GM12864 (cell line): ENCODE data around the gene SPRR1A.
"Not testable (repeated sequence)": the region's sequence is repeated elsewhere in the genome, so short reads cannot be mapped to it uniquely, and the experiment has no call there.

Experiments used
- DNase-seq: peaks from one replicate; pipeline ENCODE4 v3.0.0-alpha.2; 2011; ENCODE audit warnings: low read depth
- H3K4me3 ChIP-seq: 2 replicates; pipeline ENCODE4 v1.5.1; 2011; ENCODE audit warnings: mild to moderate bottlenecking, low read depth, low read length, control low read depth
- TF ChIP-seq, protein P1 (sequence below): IDR thresholded peaks from 2 replicates; pipeline ENCODE4 v1.5.1; 2011; ENCODE audit warnings: low read depth, mild to moderate bottlenecking, moderate library complexity, low read length, control low read depth, inconsistent platforms; ENCODE audit errors: missing control alignments

Gene SPRR1A

DNA sequence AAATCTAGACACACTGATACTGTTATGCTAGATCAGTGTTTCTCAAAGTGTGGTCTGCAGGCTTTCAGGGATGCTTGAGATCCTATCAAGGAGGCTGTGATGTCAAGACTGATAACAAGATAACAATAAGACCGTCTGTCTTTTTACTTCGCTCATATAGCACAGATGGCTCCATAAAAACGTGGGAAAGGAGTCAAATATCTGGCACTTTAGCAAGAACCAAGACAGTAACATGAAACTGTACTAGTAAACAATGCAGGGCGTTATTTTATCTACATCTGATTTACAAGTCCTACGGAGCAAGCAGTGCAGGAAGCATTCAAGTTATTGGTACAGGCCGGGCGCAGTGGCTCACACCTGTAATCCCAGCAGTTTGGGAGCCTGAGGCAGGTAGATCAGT is 14.0 kb downstream of the SPRR1A start:
- TF ChIP-seq, protein P1, sequence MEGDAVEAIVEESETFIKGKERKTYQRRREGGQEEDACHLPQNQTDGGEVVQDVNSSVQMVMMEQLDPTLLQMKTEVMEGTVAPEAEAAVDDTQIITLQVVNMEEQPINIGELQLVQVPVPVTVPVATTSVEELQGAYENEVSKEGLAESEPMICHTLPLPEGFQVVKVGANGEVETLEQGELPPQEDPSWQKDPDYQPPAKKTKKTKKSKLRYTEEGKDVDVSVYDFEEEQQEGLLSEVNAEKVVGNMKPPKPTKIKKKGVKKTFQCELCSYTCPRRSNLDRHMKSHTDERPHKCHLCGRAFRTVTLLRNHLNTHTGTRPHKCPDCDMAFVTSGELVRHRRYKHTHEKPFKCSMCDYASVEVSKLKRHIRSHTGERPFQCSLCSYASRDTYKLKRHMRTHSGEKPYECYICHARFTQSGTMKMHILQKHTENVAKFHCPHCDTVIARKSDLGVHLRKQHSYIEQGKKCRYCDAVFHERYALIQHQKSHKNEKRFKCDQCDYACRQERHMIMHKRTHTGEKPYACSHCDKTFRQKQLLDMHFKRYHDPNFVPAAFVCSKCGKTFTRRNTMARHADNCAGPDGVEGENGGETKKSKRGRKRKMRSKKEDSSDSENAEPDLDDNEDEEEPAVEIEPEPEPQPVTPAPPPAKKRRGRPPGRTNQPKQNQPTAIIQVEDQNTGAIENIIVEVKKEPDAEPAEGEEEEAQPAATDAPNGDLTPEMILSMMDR = no peak
- no peak overlapping the region for H3K4me3 ChIP-seq
- no peak for DNase-seq

DNA sequence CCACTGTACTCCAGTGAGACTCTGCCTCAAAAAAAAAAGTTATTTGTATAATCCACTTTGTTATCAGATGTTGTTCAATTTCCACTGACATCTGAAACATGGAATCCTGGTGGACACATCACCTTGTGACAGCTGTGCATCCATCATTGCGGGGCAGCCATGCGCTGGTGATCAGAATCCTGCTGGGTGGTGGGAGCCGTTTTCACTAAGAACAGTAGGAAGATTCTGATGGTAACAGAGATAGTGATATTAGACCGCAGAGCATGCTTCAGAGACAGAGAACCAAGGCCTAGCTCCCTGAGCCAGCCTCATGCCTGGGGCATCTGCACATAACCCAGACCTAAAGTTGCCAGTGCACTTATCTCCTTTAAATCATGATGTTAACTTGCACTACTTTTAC is 14.6 kb downstream of the SPRR1A start:
- no peak overlapping the region for H3K4me3 ChIP-seq
- TF ChIP-seq, protein P1 = no peak
- no peak for DNase-seq

DNA sequence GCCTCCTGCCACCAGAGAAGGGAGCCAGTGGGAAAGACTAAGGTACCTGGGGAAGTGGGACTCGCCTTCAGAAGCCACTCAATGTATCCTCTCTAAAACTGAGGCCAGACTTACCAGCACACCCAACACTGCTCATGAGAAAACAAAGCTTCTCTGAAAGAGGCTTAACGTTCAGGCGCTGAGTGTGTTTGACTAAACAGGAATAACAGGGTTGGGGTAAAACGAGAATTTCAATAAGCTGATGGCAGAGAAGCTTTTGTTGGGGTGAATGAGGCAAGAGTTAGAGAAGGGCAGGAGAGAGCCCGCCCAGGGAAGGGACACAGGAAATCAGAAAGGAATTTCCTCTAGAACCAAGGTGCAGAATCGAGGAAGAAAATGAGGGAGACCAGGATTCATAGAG is 15.9 kb downstream of the SPRR1A start:
- no peak overlapping the region for H3K4me3 ChIP-seq
- no peak for DNase-seq
- TF ChIP-seq, protein P1 = no peak

DNA sequence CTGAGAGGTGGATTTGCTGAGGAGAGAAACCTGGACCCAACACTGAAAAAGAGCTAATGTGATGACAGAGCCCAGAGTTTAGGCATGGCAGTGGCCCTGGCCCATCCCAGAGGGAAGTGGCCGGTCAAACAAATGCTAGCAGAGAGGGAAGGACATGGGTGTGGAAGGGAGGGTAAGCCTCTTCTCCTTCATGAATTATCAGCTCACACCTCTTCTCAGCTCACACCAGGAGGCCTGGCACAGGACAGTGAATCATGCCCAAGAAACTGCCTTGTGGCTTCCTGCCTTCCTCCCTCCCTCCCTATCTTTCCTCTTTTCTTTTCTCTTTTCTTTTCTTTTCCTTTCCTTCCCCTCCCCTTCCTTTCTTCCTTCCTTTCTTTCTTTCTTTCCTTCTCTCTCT is 16.4 kb downstream of the SPRR1A start:
- TF ChIP-seq, protein P1 = no peak
- DNase-seq = no peak
- no peak overlapping the region for H3K4me3 ChIP-seq

DNA sequence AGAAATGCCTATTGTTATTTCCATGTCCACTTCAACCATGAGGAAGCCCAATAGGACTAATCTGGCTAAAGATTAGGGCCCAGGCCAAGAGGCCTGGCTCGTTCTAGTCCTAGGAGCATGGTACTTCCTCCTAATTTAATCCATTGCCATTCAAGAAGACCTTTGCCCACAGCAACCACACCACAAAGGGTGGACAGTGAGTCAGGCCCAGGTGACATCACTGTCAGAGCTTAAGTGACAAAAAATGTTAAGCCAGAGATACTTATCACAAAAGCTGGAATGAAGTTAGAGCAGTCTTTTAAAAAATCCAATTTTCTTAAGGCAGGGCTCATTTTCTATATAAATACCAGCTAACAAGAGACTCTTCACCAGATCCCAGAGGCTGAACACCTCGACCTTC is 17.5 kb downstream of the SPRR1A start, which contains the start of gene SPRR3:
SPRR3 (plus strand) TSS at position 368 of the 400 bp plus-strand sequence. CDS start 1,272 bp downstream, outside the sequence.
- DNase-seq = no peak
- TF ChIP-seq, protein P1 = no peak
- H3K4me3 ChIP-seq = no peak within 1 kb of the TSS

DNA sequence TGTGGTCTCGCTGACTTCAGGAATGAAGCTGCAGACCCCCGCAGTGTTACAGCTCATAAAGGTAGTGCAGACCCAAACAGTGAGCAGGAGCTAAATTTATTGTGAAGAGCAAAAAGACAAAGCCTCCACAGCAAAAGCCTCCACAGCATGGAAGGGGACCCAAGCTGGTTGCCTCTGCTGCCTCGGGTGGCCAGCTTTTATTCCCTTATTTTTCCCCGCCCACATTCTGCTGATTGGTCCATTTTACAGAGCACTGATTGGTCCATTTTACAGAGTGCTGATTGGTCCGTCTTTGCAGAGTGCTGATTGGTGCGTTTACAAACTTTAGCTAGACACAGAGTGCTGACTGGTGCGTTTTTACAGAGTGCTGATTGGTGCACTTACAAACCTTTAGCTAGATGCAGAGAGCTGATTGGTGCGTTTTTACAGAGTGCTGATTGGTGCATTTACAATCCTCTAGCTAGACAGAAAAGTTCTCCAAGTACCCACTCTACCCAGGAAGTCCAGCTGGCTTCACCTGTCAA is 27.4 kb downstream of the SPRR1A start:
- not testable (repeated sequence) for DNase-seq, H3K4me3 ChIP-seq

DNA sequence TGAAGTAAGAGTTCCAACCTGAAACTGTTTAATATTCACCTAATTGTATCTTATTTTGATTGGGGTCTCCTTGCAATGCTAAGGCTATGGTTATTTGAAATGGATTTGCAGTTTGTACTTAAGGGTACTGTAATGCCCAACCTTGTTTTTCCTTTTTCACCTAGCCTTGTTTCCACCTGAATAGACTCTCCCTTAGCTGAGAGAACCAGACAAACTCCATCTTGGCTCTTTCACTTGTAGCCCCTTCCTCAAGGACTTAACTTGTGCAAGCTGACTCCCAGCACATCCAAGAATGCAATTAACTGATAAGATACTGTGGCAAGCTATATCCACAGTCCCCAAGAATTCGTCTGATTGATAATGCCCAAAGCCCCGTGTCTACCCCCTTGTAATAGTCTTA is 37.9 kb downstream of the SPRR1A start:
- not testable (repeated sequence) for H3K4me3 ChIP-seq, DNase-seq

DNA sequence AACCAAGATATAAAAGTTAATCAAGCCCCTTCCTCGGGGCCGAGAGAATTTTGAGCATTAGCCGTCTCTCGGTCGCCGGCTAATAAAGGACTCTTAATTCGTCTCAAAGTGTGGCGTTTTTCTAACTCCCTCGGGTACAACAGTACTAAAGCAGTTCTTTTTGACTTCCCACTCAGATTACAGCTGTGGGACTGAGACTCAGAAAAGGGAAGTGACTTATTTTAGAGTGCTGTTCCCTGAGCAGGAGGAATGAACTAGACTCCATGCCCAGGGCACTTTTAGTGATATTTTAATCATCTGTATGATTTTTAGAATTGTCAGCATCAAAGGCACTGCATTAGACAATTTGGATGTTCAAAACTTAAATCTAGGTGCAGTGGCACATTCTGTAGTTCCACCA is 38.5 kb downstream of the SPRR1A start:
- not testable (repeated sequence) for H3K4me3 ChIP-seq, DNase-seq

DNA sequence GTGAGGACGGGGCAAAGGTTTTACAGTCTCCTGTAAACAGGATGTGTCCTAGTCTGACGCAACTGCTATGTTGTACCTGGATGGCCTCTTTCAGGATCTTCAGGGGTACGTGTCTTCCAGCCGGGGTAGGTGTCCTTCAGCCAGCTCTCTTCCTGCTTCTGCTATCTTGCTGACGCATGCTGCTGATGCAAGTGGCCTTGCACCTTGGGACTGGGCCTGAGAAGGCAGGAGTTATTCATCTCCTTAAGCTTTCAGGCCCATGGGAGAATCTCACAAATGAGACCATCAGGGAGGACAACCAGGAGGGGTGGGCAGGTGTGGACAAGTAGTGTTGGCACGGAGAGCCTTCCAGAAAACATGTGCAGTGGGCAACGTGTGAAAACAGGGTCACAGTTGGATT is 39.2 kb downstream of the SPRR1A start:
- no peak overlapping the region for H3K4me3 ChIP-seq
- no peak for DNase-seq
- TF ChIP-seq, protein P1 = no peak
